KMS-11 (cell line): Measurements from ENCODE around the gene PDS5B.

Experiments used
- H2AFZ ChIP-seq: fragments of 200-600 bp; sonication (generic); 2 replicates; pipeline ENCODE4 v1.6.1; 2016; ENCODE audit warnings: antibody characterized with exemption, mixed run types, low read depth
- H3K27ac ChIP-seq: fragments of 200-600 bp; sonication (generic); 2 replicates; pipeline ENCODE4 v1.6.1; 2016; ENCODE audit warnings: mild to moderate bottlenecking, mixed run types
- H3K27me3 ChIP-seq: fragments of 200-600 bp; sonication (generic); 2 replicates; pipeline ENCODE4 v1.6.1; 2017; ENCODE audit warnings: mild to moderate bottlenecking, low read depth, mixed run types, moderate library complexity; ENCODE audit not compliant: insufficient read depth
- H3K36me3 ChIP-seq: fragments of 200-600 bp; sonication (generic); 2 replicates; pipeline ENCODE4 v1.6.1; 2017; ENCODE audit warnings: mild to moderate bottlenecking, mixed run types; ENCODE audit not compliant: insufficient read depth
- H3K4me1 ChIP-seq: fragments of 200-600 bp; sonication (generic); 2 replicates; pipeline ENCODE4 v1.6.1; 2016; ENCODE audit warnings: mild to moderate bottlenecking, low read depth, mixed run types; ENCODE audit not compliant: poor library complexity, severe bottlenecking
- H3K4me2 ChIP-seq: fragments of 200-600 bp; sonication (generic); 2 replicates; pipeline ENCODE4 v1.7.0; 2016; ENCODE audit warnings: mild to moderate bottlenecking, mixed run types
- H3K4me3 ChIP-seq: fragments of 200-600 bp; sonication (generic); IDR thresholded peaks from 2 replicates; pipeline ENCODE4 v1.6.1; 2017; ENCODE audit warnings: low read depth, low read length, mixed read lengths; ENCODE audit not compliant: insufficient read depth
- H3K79me2 ChIP-seq: fragments of 200-600 bp; sonication (generic); 2 replicates; pipeline ENCODE4 v1.6.1; 2016; ENCODE audit warnings: low read depth, mixed run types; ENCODE audit not compliant: insufficient read depth
- H3K9ac ChIP-seq: fragments of 200-600 bp; sonication (generic); 2 replicates; pipeline ENCODE4 v1.6.1; 2016; ENCODE audit warnings: mild to moderate bottlenecking, mixed run types
- H4K20me1 ChIP-seq: fragments of 200-600 bp; sonication (generic); 2 replicates; pipeline ENCODE4 v1.6.1; 2016; ENCODE audit warnings: mild to moderate bottlenecking, mixed run types; ENCODE audit not compliant: insufficient read depth
- CTCF ChIP-seq: fragments of 200-600 bp; sonication (generic); conservative IDR thresholded peaks from 2 replicates; pipeline ENCODE4 v1.6.1; 2017; ENCODE audit warnings: low read depth, mild to moderate bottlenecking, antibody characterized with exemption, low read length, moderate library complexity, mixed read lengths

Gene PDS5B

GRCh38 chr13:32811297-32811800 is 225.1 kb downstream of the PDS5B start:
- H3K27me3 ChIP-seq, result no peaks in the 10 kb centered on the region
- H3K4me3 ChIP-seq, result no peak overlapping the region
- no peak overlapping the region for H3K9ac ChIP-seq
- no peak for TF ChIP-seq CTCF
- H3K4me2 ChIP-seq, result peak overlapping the region; percentile 21; the same call in 1 of the 2 replicates
- no peak overlapping the region for H2AFZ ChIP-seq
- no peak overlapping the region for H3K27ac ChIP-seq
- H3K4me1 ChIP-seq, result peaks cover 9% of the 10 kb centered on the region
- H4K20me1 ChIP-seq, result no peaks in the 10 kb centered on the region
- no peaks in the 10 kb centered on the region for H3K79me2 ChIP-seq
- H3K36me3 ChIP-seq, result no peaks in the 10 kb centered on the region

GRCh38 chr13:32821149-32821688 is 235.0 kb downstream of the PDS5B start:
- Histone ChIP-seq H3K27ac (no peak overlapping the region), H2AFZ (no peak overlapping the region), H3K27me3 (no peaks in the 10 kb centered on the region), H4K20me1 (no peaks in the 10 kb centered on the region), H3K36me3 (no peaks in the 10 kb centered on the region), H3K4me1 (no peaks in the 10 kb centered on the region), H3K9ac (no peak overlapping the region), H3K4me2 (no peak overlapping the region), H3K4me3 (no peak overlapping the region), H3K79me2 (no peaks in the 10 kb centered on the region)
- no peak for TF ChIP-seq CTCF

- Histone ChIP-seq H3K27me3 (no peaks in the 10 kb centered on the region), H3K4me1 (no peaks in the 10 kb centered on the region), H4K20me1 (no peaks in the 10 kb centered on the region), H3K4me2 (no peak overlapping the region), H2AFZ (no peak overlapping the region), H3K9ac (no peak overlapping the region), H3K27ac (no peak overlapping the region), H3K36me3 (no peaks in the 10 kb centered on the region), H3K4me3 (no peak overlapping the region), H3K79me2 (no peaks in the 10 kb centered on the region)
- no peak for TF ChIP-seq CTCF
These were observed 236.5 kb downstream of the PDS5B start for GRCh38 chr13:32822771-32823170.

GRCh38 chr13:32823597-32823996 is 237.3 kb downstream of the PDS5B start:
- no peak overlapping the region for H3K9ac ChIP-seq
- no peak overlapping the region for H2AFZ ChIP-seq

More at GRCh38 chr13:32823597-32823996, 237.3 kb downstream of the PDS5B start:
- Histone ChIP-seq H3K27ac (no peak overlapping the region), H4K20me1 (no peaks in the 10 kb centered on the region), H3K4me2 (no peak overlapping the region), H3K4me3 (no peak overlapping the region), H3K79me2 (no peaks in the 10 kb centered on the region), H3K27me3 (no peaks in the 10 kb centered on the region), H3K4me1 (no peaks in the 10 kb centered on the region), H3K36me3 (no peaks in the 10 kb centered on the region)
- no peak for TF ChIP-seq CTCF
